Karpas-422 (cell line): ENCODE results near the gene CYFIP1. TPM values are rescaled to one million over a fixed set of nuclear protein-coding genes. Genes with fewer than 3 reads are reported as not detected.

Experiments used
- DNase-seq: peaks from one replicate; pipeline ENCODE4 v3.0.0-alpha.2; 2015
- H2AFZ ChIP-seq: fragments of 200-600 bp; sonication (generic); 2 replicates; pipeline ENCODE4 v1.6.1; 2014; ENCODE audit warnings: antibody characterized with exemption, low read length, mixed read lengths
- H3K27ac ChIP-seq: fragments of 200-600 bp; sonication (generic); 2 replicates; pipeline ENCODE4 v1.5.1; 2014; ENCODE audit warnings: mild to moderate bottlenecking, low read length, moderate library complexity
- H3K27me3 ChIP-seq: fragments of 200-600 bp; sonication (generic); 2 replicates; pipeline ENCODE4 v1.6.1; 2014; ENCODE audit warnings: low read length, mixed read lengths
- H3K36me3 ChIP-seq: fragments of 200-600 bp; sonication (generic); 2 replicates; pipeline ENCODE4 v1.6.1; 2014; ENCODE audit warnings: low read length, mixed read lengths; ENCODE audit not compliant: insufficient read depth
- H3K4me1 ChIP-seq: fragments of 200-600 bp; sonication (generic); 2 replicates; pipeline ENCODE4 v1.6.1; 2014; ENCODE audit warnings: mild to moderate bottlenecking, low read length, mixed read lengths
- H3K4me2 ChIP-seq: fragments of 200-600 bp; sonication (generic); 2 replicates; pipeline ENCODE4 v1.6.1; 2014; ENCODE audit warnings: low read length, low read depth, mild to moderate bottlenecking; ENCODE audit not compliant: poor library complexity, severe bottlenecking
- H3K4me3 ChIP-seq: fragments of 200-600 bp; sonication (generic); 2 replicates; pipeline ENCODE4 v1.5.1; 2014; ENCODE audit warnings: mild to moderate bottlenecking, antibody characterized with exemption, low read length, mixed read lengths
- H3K79me2 ChIP-seq: fragments of 200-600 bp; sonication (generic); 2 replicates; pipeline ENCODE4 v1.6.1; 2014; ENCODE audit warnings: mild to moderate bottlenecking, low read length, mixed read lengths
- H3K9ac ChIP-seq: fragments of 200-600 bp; sonication (generic); 2 replicates; pipeline ENCODE4 v1.6.0; 2014; ENCODE audit warnings: low read length
- H3K9me2 ChIP-seq: fragments of 200-600 bp; sonication (generic), shearing (Covaris generic); replicated peaks from 2 replicates; pipeline ENCODE4 v1.6.0; 2014; ENCODE audit warnings: mild to moderate bottlenecking, low read length, moderate library complexity; ENCODE audit not compliant: insufficient read depth
- H3K9me3 ChIP-seq: fragments of 300-700, 200-600 bp; sonication (generic); 2 replicates; pipeline ENCODE4 v1.6.1; 2014; ENCODE audit warnings: low read length, mixed read lengths
- H4K20me1 ChIP-seq: fragments of 200-600 bp; sonication (generic); 2 replicates; pipeline ENCODE4 v1.6.1; 2014; ENCODE audit warnings: mild to moderate bottlenecking, antibody characterized with exemption, low read length, low read depth; ENCODE audit not compliant: insufficient read depth
- total RNA-seq: library from RNA; depleted of rRNA; stranded (reverse); fragments of >200 nt; shearing (Covaris generic); gene quantifications from 2 replicates; pipeline ENCODE4 v1.2.3, GENCODE V29; 2014; ENCODE audit warnings: low replicate concordance

The CYFIP1 gene
- total RNA-seq, 1 experiment from 2014 or later = 0.04 TPM

DNA sequence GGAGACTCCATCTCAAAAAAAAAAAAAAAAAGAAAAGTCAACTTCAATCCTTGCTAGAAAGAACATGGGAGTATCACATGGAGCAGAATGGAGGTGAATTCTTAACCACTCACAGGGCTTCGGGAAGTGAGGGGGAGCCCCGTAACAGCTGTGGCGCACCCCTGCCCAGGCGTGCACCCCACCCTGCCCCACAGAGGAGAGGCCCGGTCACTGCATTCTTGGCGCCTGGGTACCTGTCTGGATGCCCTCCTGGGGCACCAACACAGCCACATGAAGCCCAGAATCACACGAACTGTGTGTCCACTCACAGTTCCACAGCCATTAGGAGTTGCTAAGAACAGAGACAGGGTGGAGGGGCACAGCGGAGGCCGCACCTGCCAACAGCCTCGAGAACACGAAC is 89.9 kb downstream of the CYFIP1 start:
- H3K79me2 ChIP-seq = no peaks in the 10 kb centered on the region
- no peak for DNase-seq
- H3K27me3 ChIP-seq = no peaks in the 10 kb centered on the region
- no peaks in the 10 kb centered on the region for H4K20me1 ChIP-seq
- H3K9ac ChIP-seq = no peak overlapping the region
- H3K9me2 ChIP-seq = no peaks in the 10 kb centered on the region
- no peaks in the 10 kb centered on the region for H3K9me3 ChIP-seq
- H3K4me3 ChIP-seq = no peak overlapping the region
- H3K36me3 ChIP-seq = no peaks in the 10 kb centered on the region
- H2AFZ ChIP-seq = no peak overlapping the region
- H3K27ac ChIP-seq = no peak overlapping the region
- no peaks in the 10 kb centered on the region for H3K4me1 ChIP-seq
- no peak overlapping the region for H3K4me2 ChIP-seq

GRCh38 chr15:22889146-22889818 is 90.9 kb downstream of the CYFIP1 start:
- Histone ChIP-seq H3K9ac (no peak overlapping the region), H2AFZ (no peak overlapping the region), H3K9me3 (no peaks in the 10 kb centered on the region), H3K9me2 (no peaks in the 10 kb centered on the region), H3K4me3 (no peak overlapping the region), H3K4me2 (no peak overlapping the region), H3K27ac (no peak overlapping the region), H3K79me2 (no peaks in the 10 kb centered on the region), H3K36me3 (no peaks in the 10 kb centered on the region), H3K27me3 (no peaks in the 10 kb centered on the region), H4K20me1 (no peaks in the 10 kb centered on the region), H3K4me1 (no peaks in the 10 kb centered on the region)
- no peak for DNase-seq

DNA sequence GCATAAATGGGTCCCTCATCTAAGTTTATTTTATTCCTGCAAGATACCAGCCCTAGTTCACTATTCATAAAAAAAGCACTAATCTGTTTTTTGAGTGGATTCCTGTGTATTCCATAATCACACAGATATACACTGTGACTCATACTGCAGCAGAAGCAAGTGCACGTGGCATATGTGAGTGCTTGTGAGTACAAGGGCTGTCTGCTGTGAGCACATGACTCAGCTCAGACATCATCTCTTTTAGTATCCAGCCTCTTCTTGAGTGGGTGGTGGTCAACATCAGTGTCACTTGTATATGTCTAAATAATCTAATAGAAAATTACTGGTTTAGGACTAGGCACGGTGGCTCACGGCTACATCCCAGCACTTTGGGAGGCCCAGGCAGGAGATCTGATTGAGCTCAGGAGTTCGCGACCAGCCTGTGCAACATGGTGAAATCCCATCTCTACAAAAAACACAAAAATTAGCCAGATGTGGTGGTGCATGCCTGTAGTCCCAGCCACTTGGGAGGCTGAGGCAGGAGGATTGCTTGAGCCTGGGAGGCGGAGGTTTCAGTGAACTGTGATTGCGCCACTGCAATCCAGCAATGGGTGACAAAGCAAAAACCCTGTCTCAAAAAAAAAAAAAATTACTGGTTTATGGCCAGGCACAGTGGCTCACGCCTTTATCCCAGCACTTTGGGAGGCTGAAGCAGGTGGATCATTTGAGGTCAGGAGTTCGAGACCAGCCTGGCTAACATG is 91.9 kb downstream of the CYFIP1 start:
- Histone ChIP-seq H2AFZ (no peak overlapping the region), H3K27me3 (no peaks in the 10 kb centered on the region)

GRCh38 chr15:22887157-22887951 is 92.8 kb downstream of the CYFIP1 start:
- no peaks in the 10 kb centered on the region for H3K4me1 ChIP-seq
- no peak overlapping the region for H3K9ac ChIP-seq
- H3K27me3 ChIP-seq = no peaks in the 10 kb centered on the region
- DNase-seq = no peak
- no peaks in the 10 kb centered on the region for H3K36me3 ChIP-seq
- no peak overlapping the region for H2AFZ ChIP-seq
- H3K79me2 ChIP-seq = no peaks in the 10 kb centered on the region
- no peaks in the 10 kb centered on the region for H4K20me1 ChIP-seq
- H3K9me2 ChIP-seq = no peaks in the 10 kb centered on the region
- H3K4me3 ChIP-seq = no peak overlapping the region
- H3K9me3 ChIP-seq = no peaks in the 10 kb centered on the region
- H3K27ac ChIP-seq = no peak overlapping the region
- no peak overlapping the region for H3K4me2 ChIP-seq

More for the DNA sequence above, 91.9 kb downstream of the CYFIP1 start:
- Histone ChIP-seq H3K79me2 (no peaks in the 10 kb centered on the region), H3K36me3 (no peaks in the 10 kb centered on the region), H3K9me2 (no peaks in the 10 kb centered on the region), H3K4me1 (no peaks in the 10 kb centered on the region), H3K9me3 (no peaks in the 10 kb centered on the region), H3K4me3 (no peak overlapping the region), H3K27ac (no peak overlapping the region), H3K4me2 (no peak overlapping the region), H3K9ac (no peak overlapping the region), H4K20me1 (no peaks in the 10 kb centered on the region)
- no peak for DNase-seq

DNA sequence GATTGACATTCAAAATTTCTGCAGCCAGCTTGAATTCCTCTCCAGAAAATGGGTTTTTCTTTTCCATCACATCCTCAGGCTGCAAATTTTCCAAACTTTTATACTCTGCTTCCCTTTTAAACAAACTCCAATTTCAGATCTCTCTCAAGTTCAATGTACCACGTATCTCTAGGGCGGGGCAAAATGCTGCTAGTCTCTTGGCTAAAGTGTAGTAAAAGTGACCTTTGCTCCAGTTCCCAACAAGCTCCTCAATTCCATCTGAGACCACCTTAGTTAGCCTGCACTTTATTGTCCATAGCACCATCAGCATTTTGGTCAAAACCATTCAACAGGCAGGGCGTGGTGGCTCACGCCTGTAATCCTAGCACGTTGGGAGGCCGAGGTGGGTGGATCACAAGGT is 95.0 kb downstream of the CYFIP1 start:
- no peak for DNase-seq
- Histone ChIP-seq H3K9ac (no peak overlapping the region), H3K4me3 (no peak overlapping the region), H3K27ac (no peak overlapping the region), H3K79me2 (no peaks in the 10 kb centered on the region), H2AFZ (no peak overlapping the region), H3K27me3 (no peaks in the 10 kb centered on the region), H3K9me3 (no peaks in the 10 kb centered on the region), H3K4me2 (no peak overlapping the region), H4K20me1 (no peaks in the 10 kb centered on the region), H3K4me1 (no peaks in the 10 kb centered on the region), H3K36me3 (no peaks in the 10 kb centered on the region), H3K9me2 (no peaks in the 10 kb centered on the region)

GRCh38 chr15:22884344-22884743 is 95.8 kb downstream of the CYFIP1 start:
- Histone ChIP-seq H3K9me2 (no peaks in the 10 kb centered on the region), H3K4me1 (no peaks in the 10 kb centered on the region), H3K79me2 (no peaks in the 10 kb centered on the region), H3K4me3 (no peak overlapping the region), H3K36me3 (no peaks in the 10 kb centered on the region), H4K20me1 (no peaks in the 10 kb centered on the region), H3K9ac (no peak overlapping the region), H3K4me2 (no peak overlapping the region), H3K27me3 (no peaks in the 10 kb centered on the region), H3K9me3 (no peaks in the 10 kb centered on the region), H2AFZ (no peak overlapping the region), H3K27ac (no peak overlapping the region)
- DNase-seq = peak; percentile 67

- H3K9ac ChIP-seq = no peak overlapping the region
- H3K27ac ChIP-seq = no peak overlapping the region
- no peak overlapping the region for H2AFZ ChIP-seq
- no peaks in the 10 kb centered on the region for H3K36me3 ChIP-seq
- H3K9me2 ChIP-seq = no peaks in the 10 kb centered on the region
- no peaks in the 10 kb centered on the region for H3K79me2 ChIP-seq
- no peaks in the 10 kb centered on the region for H3K4me1 ChIP-seq
- no peak for DNase-seq
- no peak overlapping the region for H3K4me2 ChIP-seq
- no peak overlapping the region for H3K4me3 ChIP-seq
- H3K9me3 ChIP-seq = no peaks in the 10 kb centered on the region
- H3K27me3 ChIP-seq = no peaks in the 10 kb centered on the region
- no peaks in the 10 kb centered on the region for H4K20me1 ChIP-seq
These were observed 97.0 kb downstream of the CYFIP1 start for GRCh38 chr15:22883196-22883595.

GRCh38 chr15:22881739-22882440 is 98.3 kb downstream of the CYFIP1 start:
- H3K4me2 ChIP-seq = no peak overlapping the region
- no peaks in the 10 kb centered on the region for H4K20me1 ChIP-seq
- H3K4me3 ChIP-seq = no peak overlapping the region
- no peak overlapping the region for H3K9ac ChIP-seq
- no peaks in the 10 kb centered on the region for H3K79me2 ChIP-seq
- H3K27ac ChIP-seq = no peak overlapping the region
- H3K9me2 ChIP-seq = no peaks in the 10 kb centered on the region
- no peaks in the 10 kb centered on the region for H3K27me3 ChIP-seq
- no peaks in the 10 kb centered on the region for H3K9me3 ChIP-seq
- H3K4me1 ChIP-seq = no peaks in the 10 kb centered on the region
- H2AFZ ChIP-seq = no peak overlapping the region
- H3K36me3 ChIP-seq = no peaks in the 10 kb centered on the region
- DNase-seq = no peak
